ENCODE data around the gene ACSL5. TPM values are rescaled to one million over a fixed set of nuclear protein-coding genes. Genes with fewer than 3 reads are reported as not detected.
A peak's percentile ranks its signal among the peaks of the same experiment; 100 is the strongest.
"Not testable (repeated sequence)": the region's sequence is repeated elsewhere in the genome, so short reads cannot be mapped to it uniquely, and the experiment has no call there.

The ACSL5 gene
- total RNA-seq, 1 donor from 2014 or later = 11.3 TPM

DNA sequence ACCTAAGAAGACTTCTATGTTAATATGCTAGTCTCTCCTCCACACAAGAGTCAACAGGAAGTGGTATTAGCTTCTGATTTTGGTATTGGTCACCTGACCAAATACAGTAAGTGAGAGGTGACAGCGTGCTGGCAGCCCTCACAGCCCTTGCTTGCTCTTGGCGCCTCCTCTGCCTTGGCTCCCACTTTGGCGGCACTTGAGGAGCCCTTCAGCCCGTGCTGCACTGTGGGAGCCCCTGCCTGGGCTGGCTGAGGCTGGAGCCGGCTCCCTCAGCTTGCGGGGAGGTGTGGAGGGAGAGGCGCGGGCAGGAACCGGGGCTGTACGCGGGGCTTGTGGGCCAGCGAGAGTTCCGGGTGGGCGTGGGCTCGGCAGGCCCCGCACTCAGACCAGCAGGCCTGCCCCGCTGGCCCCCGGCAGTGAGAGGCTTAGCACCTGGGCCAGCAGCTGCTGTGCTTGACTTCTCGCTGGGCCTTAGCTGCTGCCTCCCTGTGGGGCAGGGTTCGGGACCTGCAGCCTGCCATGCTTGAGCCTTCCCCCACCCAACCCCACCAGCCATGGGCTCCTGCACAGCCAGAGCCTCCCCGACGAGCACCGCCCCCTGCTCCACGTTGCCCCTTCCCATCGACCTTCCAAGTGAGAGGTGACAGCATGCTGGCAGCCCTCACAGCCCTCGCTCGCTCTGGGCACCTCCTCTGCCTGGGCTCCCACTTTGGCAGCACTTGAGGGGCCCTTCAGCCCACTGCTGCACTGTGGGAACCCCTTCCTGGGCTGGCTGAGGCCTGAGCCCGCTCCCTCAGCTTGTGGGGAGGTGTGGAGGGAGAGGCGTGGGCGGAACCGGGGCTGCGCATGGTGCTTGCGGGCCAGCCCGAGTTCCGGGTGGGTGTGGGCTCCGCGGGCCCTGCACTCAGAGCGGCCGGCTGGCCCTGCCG, 4.2 kb upstream of the ACSL5 start:
- ATAC-seq (no peak), DNase-seq (ENCODE audit: low spot score) (no peak)
- intact Hi-C loops (cut with DNase I) = no loop called here

DNA sequence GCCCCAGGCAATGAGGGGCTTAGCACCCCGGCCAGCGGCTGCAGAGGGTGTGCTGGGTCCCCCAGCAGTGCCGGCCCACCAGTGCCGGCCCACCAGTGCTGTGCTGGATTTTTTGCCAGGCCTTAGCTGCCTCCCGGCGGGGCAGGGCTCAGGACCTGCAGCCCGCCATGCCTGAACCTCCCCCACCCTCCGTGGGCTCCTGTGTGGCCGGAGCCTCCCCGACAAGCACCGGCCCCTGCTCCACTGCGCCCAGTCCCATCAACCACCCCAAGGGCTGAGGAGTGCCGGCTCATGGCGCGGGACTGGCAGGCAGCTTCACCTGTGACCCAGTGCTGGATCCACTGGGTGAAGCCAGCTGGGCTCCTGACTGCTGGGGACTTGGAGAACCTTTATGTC, 3.5 kb upstream of the ACSL5 start:
- no peak for DNase-seq (ENCODE audit: low spot score)
- intact Hi-C loops (cut with DNase I) = no loop called here
- no peak for ATAC-seq

DNA sequence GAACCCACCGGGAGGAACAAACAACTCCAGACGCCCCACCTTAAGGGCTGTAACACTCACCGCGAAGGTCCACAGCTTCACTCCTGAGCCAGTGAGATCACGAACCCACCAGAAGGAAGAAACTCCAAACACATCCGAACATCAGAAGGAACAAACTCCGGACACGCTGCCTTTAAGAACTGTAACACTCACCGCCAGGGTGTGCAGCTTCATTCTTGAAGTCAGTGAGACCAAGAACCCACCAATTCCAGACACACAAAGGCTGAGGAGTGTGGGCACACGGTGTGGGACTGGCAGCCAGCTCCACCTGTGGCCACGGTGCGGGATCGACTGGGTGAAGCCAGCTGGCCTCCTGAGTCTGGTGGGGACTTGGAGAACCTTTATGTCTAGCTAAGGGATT, 2.6 kb upstream of the ACSL5 start:
- intact Hi-C loops (cut with DNase I); ATAC-seq; DNase-seq (ENCODE audit: low spot score): not testable (repeated sequence)

DNA sequence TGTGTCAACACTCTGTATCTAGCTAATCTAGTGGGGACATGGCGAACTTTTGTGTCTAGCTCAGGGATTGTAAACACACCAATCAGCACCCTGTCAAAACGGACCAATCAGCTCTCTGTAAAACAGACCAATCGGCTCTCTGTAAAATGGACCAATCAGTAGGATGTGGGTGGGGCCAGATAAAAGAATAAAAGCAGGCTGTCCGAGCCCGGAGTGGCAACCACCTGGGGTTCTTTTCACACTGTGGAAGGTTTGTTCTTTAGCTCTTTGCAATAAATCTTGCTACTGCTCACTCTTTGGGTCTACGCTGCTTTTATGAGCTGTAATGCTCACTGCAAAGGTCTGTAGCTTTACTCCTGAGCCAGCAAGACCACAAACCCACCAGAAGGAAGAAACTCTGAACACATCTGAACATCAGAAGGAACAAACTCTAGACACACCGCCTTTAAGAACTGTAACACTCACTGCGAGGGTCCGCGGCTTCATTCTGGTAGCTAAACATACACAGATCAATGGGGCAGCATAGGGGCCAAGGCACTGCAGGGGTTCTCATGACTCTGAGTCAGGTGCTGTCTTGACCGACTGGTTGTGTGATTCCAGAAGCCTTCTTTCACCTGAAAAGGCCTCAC, 1.6 kb upstream of the ACSL5 start:
- intact Hi-C loops (cut with DNase I); DNase-seq (ENCODE audit: low spot score); ATAC-seq: not testable (repeated sequence)

DNA sequence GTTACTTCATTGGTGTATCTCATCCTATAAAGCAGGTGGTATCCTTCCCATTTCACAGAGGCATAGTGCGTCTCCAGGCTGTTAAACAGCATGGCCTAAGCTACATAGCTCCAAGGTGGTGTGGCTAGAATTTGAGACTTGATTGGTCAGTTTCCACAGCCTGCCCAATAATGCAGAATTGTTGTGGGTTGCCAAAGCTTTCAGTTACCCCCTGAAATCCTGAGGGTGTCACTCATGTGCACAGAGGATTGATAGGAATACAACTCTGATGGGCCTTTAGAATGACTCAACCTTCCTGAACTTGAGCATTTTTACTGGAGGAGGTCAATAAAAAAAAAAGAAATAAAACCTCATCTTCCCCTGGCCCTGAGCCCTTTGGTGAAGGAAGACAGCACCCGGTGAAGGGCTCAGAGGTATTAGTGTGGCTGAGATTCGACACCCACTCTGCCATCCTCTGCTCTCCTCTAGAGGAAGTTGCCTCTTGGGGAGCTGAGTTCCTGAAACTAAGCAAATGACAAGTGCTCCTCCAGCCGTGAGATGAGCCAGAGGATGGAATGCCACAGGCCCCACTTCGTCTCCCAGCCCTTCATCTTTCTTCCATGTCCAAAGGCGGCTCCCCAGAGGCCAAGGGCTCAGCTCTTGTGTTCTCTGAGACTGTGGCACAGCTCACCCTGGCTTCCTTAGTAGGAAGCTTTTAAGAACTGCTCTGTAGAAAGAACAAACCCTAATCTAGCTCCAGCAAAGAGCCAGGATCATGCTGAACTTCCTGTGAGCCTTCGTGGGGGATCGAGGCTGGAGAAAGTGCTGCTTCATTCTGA, 1.0 kb downstream of the ACSL5 start:
- intact Hi-C loops (cut with DNase I) = no loop called here
- ATAC-seq (peak; percentile 28), DNase-seq (ENCODE audit: low spot score) (no peak)

DNA sequence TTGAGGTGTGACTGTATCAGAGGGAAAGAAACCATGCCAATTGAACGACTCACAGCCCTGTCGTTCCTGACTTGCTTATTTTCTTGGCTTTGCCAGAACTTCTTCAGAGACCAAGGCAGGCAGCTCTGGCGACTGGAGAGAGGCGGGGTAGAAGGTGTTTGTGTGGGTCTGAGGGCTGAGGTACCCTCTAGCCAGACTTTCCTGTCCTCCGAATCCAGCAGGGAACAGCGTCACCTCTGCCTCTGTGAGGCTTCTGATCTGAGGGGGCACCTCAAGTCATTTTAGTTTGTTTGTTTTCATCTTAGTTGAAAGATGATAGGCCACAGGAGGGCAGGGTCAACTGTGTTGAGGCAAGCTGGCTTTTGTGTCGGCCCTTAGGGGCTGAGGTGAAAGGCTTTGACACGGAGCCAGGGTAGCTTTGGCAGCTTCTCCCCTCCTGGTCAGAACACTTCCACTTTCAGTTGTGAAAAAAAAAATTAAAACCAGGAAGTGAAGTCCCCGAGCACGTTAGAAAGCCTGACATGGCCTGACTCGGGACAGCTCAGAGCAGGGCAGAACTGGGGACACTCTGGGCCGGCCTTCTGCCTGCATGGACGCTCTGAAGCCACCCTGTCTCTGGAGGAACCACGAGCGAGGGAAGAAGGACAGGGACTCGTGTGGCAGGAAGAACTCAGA, 1.9 kb downstream of the ACSL5 start:
- intact Hi-C loops (cut with DNase I) = no loop called here
- DNase-seq (ENCODE audit: low spot score) = peak; percentile 78
- peak; percentile 90 for ATAC-seq

DNA sequence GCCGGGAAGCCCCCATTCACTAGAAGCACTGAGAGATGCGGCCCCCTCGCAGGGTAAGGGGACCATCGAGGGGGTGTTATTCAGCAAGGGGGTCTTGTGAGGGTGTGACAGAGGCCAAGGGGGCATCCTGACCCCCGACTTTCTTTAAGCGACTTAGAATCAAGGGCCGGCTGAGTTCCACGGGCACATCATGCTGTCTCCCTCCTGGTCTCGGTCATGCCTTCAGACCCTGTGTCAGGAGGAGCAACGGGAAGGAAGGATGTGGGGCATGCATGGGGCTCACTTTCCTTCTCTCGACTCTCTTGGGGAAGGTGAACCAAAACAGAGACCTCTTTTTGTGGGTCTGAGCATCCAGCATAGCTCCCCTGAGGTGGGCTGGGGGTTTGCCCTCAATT, 2.5 kb downstream of the ACSL5 start:
- no peak for DNase-seq (ENCODE audit: low spot score)
- intact Hi-C loops (cut with DNase I) = no loop called here
- ATAC-seq = peak; percentile 36

DNA sequence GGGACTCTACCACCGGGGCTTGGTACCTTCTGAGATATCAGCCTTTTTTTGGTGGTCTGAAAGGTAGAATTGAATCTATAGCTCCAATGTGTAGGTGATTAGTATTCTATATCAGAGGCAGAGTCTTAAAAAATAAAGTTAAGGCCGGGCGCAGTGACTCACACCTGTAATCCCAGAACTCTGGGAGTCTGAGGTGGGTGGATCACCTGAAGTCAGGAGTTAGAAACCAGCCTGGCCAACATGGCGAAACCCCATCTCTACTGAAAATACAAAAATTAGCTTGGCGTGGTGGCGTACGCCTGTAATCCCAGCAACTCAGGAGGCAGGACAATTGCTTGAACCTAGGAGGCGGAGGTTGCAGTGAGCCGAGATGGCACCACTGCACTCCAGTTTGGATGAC, 3.2 kb downstream of the ACSL5 start:
- intact Hi-C loops (cut with DNase I); ATAC-seq; DNase-seq (ENCODE audit: low spot score): not testable (repeated sequence)

DNA sequence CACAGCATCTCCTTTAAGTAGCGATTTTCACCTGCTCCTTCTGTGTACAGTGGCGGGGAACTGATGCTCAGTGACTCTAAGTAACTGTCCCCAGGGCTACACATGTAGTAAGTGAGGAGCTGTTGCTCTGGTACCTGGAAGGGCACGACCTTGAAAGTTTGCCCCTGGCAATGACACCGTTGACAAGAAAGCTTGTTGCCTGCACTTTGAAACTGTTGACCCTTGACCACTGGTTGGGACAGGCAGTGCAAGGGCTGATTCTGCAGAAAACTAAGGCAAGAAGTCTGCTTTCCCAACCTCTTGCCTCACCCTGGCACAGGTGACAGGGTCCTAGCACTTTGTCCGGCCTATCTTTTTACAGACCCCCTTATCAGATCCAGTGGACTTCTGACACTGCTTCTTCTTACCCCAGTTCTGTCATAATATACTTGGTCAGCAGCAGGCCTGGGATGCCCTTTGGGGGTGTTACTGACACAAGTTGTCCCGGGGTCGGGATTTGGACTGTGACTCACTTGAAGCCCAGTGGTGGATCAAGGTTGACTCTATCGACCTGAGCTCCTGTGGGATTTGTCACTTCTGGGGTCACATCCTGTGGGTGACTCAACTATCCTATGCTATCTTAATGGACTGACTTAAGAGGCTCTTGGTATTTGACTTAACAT, 5.8 kb downstream of the ACSL5 start:
- ATAC-seq (no peak), DNase-seq (ENCODE audit: low spot score) (no peak)
- intact Hi-C loops (cut with DNase I) = no loop called here

DNA sequence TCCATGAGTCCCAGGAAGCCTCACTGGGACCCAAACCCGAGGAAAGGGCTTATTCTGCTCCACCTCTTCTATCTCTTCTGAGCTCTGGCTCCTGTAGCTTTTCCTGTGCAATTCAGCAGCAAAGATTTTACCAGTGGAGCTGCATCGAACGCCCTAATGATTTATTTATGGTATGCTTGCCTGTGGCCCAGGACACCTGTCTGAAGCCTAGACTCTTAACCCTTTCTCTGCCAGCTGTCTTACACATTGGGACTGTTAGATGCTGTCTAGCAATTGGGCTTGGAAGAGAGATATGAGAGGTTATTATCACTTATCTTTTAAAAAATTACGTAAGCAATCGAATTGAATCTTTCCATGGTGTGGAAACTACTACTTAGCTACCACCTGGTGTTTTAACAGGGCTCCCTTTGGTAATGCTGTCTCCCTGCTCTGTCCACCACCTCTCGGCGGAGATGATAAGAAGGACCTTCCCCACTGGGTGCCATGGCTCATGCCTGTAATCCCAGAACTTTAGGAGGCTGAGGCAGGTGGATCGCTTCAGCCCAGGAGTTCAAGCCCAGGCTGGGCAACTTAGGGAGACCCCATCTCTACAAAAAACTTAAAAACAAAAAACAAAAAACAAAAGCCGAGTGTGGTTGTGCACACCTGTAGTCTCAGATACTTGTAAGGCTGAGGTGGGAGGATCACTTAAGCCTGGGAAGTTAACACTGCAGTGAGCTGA, 8.8 kb downstream of the ACSL5 start:
- ATAC-seq (no peak), DNase-seq (ENCODE audit: low spot score) (no peak)
- intact Hi-C loops (cut with DNase I) = no loop called here

DNA sequence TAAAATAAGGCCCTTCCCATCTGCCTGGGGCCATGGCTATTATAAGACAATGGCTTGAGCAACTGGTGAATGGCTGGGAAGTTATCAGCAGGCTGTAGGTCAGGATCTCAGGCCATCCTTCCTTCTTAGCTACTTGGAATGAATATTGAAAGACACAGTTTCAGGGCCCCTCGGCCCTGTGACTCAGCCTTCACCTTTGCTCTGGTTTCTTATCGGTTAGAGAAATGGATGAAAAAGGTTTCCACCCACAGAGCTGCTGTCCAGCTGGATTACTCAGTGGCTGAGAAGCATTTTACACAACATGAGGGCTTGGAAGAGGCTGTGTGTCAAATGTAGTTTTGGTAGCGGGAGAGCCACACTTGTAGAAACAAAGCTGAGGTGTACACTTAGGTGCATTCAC, 9.4 kb downstream of the ACSL5 start:
- no peak for DNase-seq (ENCODE audit: low spot score)
- intact Hi-C loops (cut with DNase I) = no loop called here
- no peak for ATAC-seq

DNA sequence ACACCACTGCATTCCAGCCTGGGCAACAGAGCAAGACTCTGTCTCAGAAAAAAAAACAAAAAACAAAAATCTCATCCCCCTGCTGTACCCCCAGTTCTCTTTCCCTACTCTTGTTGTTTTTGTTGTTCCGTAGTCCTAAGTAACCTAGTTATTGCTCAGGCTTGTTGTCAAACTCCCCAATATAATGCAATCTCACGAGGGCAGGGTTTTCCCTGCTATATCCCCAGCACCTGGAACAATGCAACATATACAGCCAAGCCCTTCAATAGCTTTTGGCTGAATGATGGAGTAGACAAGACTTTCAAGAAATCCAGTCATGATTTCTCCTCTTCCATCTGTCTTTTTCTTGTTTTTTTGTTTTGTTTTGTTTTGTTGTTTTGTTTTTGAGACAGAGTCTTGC, 10.2 kb downstream of the ACSL5 start:
- intact Hi-C loops (cut with DNase I) = no loop called here
- no peak for ATAC-seq
- DNase-seq (ENCODE audit: low spot score) = no peak

DNA sequence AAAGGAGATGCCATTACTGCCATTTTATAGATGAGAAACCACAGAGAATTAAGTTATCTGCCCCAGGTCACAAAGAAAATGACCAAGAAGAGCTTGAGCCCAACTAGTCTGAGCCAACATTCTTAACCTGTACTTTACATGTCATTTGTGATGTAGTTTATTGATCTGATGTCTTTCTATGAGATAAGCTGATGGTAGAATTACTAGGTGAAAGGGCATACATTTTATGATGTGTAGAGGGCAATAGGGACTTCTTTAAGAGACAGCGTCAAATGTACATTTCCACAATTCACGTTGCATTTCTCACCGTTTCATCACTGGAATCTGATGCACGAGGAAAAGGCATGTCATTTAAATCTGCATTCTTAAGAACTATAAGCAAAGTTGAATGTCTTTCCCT, 11.3 kb downstream of the ACSL5 start:
- ATAC-seq = no peak
- intact Hi-C loops (cut with DNase I) = no loop called here

DNA sequence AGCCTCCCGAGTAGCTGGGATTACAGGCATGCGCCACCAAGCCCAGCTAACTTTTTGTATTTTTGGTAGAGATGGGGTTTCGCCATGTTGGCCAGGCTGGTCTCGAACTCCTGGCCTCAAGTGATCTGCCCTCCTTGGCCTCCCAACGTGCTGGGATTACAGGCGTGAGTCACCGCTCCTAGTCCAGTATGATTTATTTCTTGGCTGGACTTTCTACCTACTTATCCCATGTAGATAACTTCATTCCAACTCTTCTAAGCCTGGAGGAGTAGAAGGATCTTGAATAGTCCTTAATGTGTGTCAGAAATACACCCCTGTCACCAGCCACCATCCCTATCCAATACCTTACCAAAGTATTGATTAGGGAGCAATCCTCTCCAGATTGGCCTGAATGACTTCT, 14.1 kb downstream of the ACSL5 start:
- intact Hi-C loops (cut with DNase I); DNase-seq (ENCODE audit: low spot score); ATAC-seq: not testable (repeated sequence)

More for the DNA sequence above, 11.3 kb downstream of the ACSL5 start:
- no peak for DNase-seq (ENCODE audit: low spot score)

DNA sequence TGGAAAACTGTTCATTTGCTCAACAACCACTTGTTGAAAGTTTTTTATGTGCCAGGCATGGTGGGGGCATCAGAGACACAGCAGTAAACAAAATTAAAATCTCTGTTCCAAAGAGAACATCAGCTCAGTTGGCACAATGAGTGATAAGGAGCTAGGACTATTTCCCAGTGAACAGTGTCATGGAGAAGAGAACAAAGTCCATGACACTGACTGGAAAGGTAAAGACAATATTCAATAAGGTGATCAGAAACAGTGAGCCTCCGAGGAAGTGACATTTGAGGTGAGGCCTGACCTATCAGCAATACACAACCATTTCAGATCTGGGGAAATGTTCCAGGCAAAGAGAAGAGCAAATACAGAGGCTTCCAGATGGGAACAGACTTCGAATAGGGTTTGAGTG, 14.6 kb downstream of the ACSL5 start:
- DNase-seq (ENCODE audit: low spot score) (no peak), ATAC-seq (no peak)
- intact Hi-C loops (cut with DNase I) = no loop called here

DNA sequence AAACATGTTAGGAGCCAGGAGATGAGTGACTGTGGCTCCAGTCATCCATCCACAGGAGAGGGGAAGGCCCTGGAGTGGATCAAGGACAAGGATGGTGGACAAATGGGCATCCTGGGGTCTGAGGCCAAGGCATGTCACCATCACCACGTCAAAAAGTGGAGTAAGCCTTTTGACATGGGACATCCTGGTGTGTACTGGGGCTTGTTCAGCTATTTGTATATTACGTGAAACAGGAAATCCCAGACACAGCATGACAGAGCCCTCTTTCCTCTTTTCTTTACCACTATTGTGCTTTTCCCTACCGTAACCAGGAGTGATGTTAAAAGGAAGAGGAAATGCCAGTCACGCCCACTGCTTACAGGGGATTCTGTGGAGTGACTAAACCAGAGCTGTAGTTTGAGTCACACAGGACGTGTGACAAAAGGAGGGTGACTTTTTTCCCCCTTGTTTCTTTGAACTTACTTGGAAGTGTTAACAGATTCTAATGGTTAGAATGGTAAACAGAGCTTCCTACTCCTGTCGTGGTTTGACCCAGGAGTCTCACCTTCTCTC, 15.4 kb downstream of the ACSL5 start:
- ATAC-seq (peak; percentile 51), DNase-seq (ENCODE audit: low spot score) (no peak)
- intact Hi-C loops (cut with DNase I) = no loop called here

DNA sequence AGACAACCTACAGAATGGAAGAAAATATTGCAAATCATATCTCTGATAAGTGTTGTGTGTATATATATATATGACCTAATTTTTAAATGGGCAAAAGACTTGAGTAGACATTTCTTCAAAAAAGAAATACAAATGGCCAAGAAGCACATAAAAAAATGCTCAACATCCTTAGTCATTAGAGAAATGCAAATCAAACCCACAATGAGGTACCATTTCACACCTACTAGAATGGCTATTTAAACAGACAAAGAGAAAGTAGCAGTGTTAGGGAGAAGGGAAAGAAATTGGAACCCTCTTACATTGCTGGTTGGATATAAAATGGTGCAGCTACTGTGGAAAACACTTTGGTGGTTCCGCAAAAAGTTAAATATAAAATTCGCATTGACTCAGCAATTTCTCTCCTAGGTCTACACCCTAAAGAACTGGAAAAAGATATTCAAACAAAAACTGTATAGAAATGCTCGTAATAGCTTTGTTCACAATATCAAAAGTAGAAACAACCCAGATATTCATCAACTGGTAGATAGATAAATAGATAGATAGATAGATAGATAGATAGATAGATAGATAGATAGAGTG, 16.3 kb downstream of the ACSL5 start:
- DNase-seq (ENCODE audit: low spot score) (no peak), ATAC-seq (no peak)
- intact Hi-C loops (cut with DNase I) = no loop called here
